ENCODE measurements around the gene CD274. TPM values are rescaled to one million over a fixed set of nuclear protein-coding genes. Genes with fewer than 3 reads are reported as not detected.

The CD274 gene
- total and polyA plus RNA-seq, 2 of the 8 experiments (the other 6 are each of a cell fraction or from before 2014, with no cell fraction given) = 0.08 to 0.15 TPM

DNA sequence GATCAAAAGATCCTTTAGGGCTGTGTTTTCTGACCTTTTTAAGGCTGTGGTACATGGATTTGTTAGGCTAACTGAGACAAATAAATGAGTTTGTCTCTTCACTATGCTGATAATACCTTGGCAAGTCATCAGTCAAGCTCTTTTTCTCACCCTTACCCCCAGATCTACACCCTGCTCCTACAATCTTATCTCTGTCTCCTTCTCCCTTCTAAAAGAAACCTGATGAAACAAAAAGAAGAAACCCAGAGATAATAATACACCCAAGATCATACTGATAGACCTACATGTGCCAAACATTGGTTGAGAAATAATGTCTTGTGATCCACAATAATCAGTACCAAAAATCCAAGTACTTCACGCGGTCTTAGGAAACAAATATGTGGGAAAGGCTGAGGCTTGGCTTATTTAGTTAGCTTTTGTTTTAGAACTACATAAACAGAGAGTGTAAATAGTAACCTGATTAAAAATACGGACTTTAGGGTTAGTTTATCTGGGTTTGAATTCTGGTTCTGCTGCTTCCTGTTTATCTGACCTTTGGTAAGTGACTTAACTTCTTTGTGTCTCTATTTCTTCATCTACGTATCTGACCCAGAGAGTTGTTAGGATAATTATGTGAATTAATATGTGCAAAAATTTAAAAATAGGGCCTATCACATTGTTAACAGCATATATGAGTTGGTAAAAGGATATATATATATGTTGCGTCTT is 35.2 kb downstream of the CD274 start:
- Histone ChIP-seq H2BK120ac (replicated peaks; ENCODE audit: low read depth, low read length) (no peak overlapping the region), H4K91ac (replicated peaks; ENCODE audit: insufficient read length, low read length) (no peak overlapping the region), H3K27ac (ENCODE audit: low read depth, low read length) (no peak overlapping the region), H3K4me3 (ENCODE audit: extremely low read depth in 1 of 4, insufficient read depth in 2 of 4, low read depth in 3 of 4, low read length in 4 of 4) (no peak overlapping the region), H3K4me1 (replicated peaks in 1 of 4; ENCODE audit: control insufficient read depth in 3 of 4, insufficient read depth in 4 of 4, low read length in 3 of 4) (no peaks in the 10 kb centered on the region), H3K4ac (replicated peaks; ENCODE audit: insufficient read length, low read depth, low read length) (no peak overlapping the region), H2BK12ac (ENCODE audit: low read depth, low read length) (no peak overlapping the region), H2BK15ac (ENCODE audit: low read length) (no peak overlapping the region), H3K36me3 (ENCODE audit: control insufficient read depth in 2 of 4, insufficient read depth in 4 of 4, low read length in 3 of 4) (no peaks in the 10 kb centered on the region), H3K14ac (ENCODE audit: insufficient read length) (no peak overlapping the region), H2AFZ (ENCODE audit: low read length) (no peak overlapping the region), H3K79me1 (ENCODE audit: low read depth, low read length) (no peaks in the 10 kb centered on the region), H2BK5ac (ENCODE audit: low read depth, low read length) (no peak overlapping the region), H3K23me2 (ENCODE audit: low read depth, low read length) (no peaks in the 10 kb centered on the region), H3K23ac (ENCODE audit: insufficient read length) (no peak overlapping the region), H2BK20ac (ENCODE audit: low read length) (no peak overlapping the region), H4K5ac (ENCODE audit: insufficient read length, low read depth, low read length) (no peak overlapping the region), H3K56ac (replicated peaks; ENCODE audit: insufficient read length, low read depth, low read length) (no peak overlapping the region), H3K4me2 (ENCODE audit: insufficient read depth in 1 of 2, low read depth in 2 of 2, low read length in 2 of 2) (no peak overlapping the region), H3K79me2 (ENCODE audit: control insufficient read depth in 1 of 2, insufficient read depth in 2 of 2, low read length in 2 of 2) (no peaks in the 10 kb centered on the region), H4K20me1 (replicated peaks in 1 of 2; ENCODE audit: control insufficient read depth in 1 of 2, insufficient read depth in 2 of 2, low read length in 2 of 2) (no peaks in the 10 kb centered on the region), H3K9me3 (ENCODE audit: insufficient read depth in 2 of 2, low read depth in 1 of 2, low read length in 1 of 2) (peaks cover 0 to 4% of the 10 kb centered on the region in 2 experiments; a peak in 1 of 4 replicates), H4K8ac (ENCODE audit: extremely low read depth, insufficient read depth, low read length) (no peak overlapping the region), H3K9ac (replicated peaks in 1 of 4; ENCODE audit: extremely low read depth in 1 of 4, low read depth in 3 of 4, low read length in 3 of 4) (no peak overlapping the region), H2AK5ac (ENCODE audit: low read depth, low read length) (no peak overlapping the region), H3K27me3 (replicated peaks in 1 of 4; ENCODE audit: control insufficient read depth in 3 of 4, extremely low read depth in 1 of 4, insufficient read depth in 3 of 4, low read length in 3 of 4) (no peaks in the 10 kb centered on the region), H3K18ac (ENCODE audit: extremely low read depth, low read length) (no peak overlapping the region)
- POLR2A ChIA-PET (ENCODE audit: partially characterized antibody) = interaction anchor here (0.8 kb wide), 1 partner anchor 142 kb away, joined by 3 read pairs; no protein-coding TSS in a partner anchor
- CTCF ChIA-PET (ENCODE audit: partially characterized antibody) = interaction anchor here (0.8 to 1.7 kb wide), 2 partner anchors 16 to 23 kb away, joined by 3 to 4 read pairs; no protein-coding TSS in a partner anchor
- WGBS, 2 experiments (ENCODE audit: extremely low coverage in 1 of 2, insufficient coverage in 1 of 2, insufficient read length in 1 of 2, insufficient replicate concordance in 2 of 2, low coverage in 1 of 2, low lambda C conversion rate in 2 of 2, missing lambda C conversion rate in 1 of 2) = 93% methylated on average over 5 of the region's 5 CpGs; no CpG with 5 or more reads in 1 of the 2 experiments
- DNase-seq (ENCODE audit: low read depth in 1 of 2, low spot score in 2 of 2) (no peak), FAIRE-seq (no peak)
- TF ChIP-seq GTF2F1 (IDR thresholded peaks at IDR 0.05; ENCODE audit: borderline replicate concordance, low read depth, low read length) (no peak), EZH2 (IDR thresholded peaks at IDR 0.05; ENCODE audit: low read depth, low read length, severe bottlenecking) (no peak), JUN (IDR thresholded peaks at IDR 0.05; ENCODE audit: low read depth, low read length) (no peak)
